GM12875 (cell line): Measurements from ENCODE around the gene SRM.
"Not testable (repeated sequence)": the region's sequence is repeated elsewhere in the genome, so short reads cannot be mapped to it uniquely, and the experiment has no call there.

Experiments
- H3K4me3 ChIP-seq: one replicate; pipeline ENCODE4 v1.5.1; 2011; ENCODE audit warnings: low read depth, low read length, control low read depth
- TF ChIP-seq, protein P1 (sequence below): IDR thresholded peaks from 2 replicates; pipeline ENCODE4 v1.5.1; 2011; ENCODE audit warnings: low read depth, mild to moderate bottlenecking, control low read depth, inconsistent platforms, low read length, moderate library complexity, borderline replicate concordance; ENCODE audit not compliant: insufficient read depth

Gene SRM

DNA sequence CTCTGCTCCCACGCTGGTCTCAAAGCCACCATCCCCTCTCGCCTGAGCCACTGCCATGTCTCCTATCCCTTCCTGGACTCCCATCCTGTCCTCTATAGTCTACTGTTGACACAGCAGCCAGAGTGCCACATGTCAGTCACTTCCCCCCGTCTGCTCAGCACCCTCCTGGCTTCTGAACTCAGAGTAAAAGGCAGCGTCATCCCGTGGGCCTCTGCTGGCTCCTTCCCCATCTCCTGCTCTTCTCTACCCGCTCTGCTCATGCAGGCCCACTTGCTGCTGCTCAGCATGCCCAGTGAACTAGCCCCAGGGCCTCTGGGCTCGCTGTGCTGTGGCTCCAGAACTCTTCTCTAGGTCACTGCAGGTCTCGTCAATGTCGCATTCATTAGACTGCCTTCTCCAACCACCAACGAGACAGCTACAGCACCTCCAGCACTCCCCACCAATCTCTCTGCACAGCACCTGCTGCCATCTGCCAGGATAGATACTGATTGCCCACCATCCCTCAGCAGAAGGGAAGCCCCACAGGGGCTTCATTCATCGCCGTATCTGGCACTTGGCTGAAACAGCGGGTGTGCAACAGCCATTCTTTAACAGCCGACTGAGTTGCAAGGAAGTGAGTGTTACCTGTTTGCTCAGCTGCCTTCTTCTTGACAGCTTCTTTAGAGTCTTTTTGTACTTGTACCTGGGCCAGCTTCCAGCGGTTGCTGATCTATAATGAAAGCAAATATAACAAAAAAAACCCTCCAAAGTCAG, 11.8 kb upstream of the SRM start:
- H3K4me3 ChIP-seq, result no peak overlapping the region
- TF ChIP-seq, protein P1, sequence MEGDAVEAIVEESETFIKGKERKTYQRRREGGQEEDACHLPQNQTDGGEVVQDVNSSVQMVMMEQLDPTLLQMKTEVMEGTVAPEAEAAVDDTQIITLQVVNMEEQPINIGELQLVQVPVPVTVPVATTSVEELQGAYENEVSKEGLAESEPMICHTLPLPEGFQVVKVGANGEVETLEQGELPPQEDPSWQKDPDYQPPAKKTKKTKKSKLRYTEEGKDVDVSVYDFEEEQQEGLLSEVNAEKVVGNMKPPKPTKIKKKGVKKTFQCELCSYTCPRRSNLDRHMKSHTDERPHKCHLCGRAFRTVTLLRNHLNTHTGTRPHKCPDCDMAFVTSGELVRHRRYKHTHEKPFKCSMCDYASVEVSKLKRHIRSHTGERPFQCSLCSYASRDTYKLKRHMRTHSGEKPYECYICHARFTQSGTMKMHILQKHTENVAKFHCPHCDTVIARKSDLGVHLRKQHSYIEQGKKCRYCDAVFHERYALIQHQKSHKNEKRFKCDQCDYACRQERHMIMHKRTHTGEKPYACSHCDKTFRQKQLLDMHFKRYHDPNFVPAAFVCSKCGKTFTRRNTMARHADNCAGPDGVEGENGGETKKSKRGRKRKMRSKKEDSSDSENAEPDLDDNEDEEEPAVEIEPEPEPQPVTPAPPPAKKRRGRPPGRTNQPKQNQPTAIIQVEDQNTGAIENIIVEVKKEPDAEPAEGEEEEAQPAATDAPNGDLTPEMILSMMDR, result no peak

DNA sequence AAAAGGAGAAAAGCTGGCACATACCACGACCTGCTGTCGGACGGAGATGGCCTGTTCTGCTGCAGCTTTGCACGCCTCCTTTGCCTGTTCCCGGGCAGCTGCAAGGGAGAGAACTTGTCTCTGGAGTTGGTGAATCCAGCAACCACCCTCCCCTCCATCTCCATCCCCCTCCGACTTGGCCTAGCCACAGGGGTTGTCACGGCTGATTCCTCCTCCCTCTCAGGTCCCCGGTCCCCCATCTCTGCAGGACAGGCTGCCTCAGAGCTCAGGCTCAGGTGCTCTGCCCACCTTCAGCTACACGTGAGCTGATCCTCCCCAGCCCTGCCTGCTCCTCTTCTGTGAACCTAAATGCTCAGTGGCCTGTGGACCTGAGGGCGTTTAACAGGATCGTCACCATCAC, 11.1 kb upstream of the SRM start:
- H3K4me3 ChIP-seq, result no peak overlapping the region
- TF ChIP-seq, protein P1, result no peak

- TF ChIP-seq, protein P1, result no peak
- no peak overlapping the region for H3K4me3 ChIP-seq
These were observed 9.0 kb upstream of the SRM start for GRCh38 chr1:11068600-11069473.

DNA sequence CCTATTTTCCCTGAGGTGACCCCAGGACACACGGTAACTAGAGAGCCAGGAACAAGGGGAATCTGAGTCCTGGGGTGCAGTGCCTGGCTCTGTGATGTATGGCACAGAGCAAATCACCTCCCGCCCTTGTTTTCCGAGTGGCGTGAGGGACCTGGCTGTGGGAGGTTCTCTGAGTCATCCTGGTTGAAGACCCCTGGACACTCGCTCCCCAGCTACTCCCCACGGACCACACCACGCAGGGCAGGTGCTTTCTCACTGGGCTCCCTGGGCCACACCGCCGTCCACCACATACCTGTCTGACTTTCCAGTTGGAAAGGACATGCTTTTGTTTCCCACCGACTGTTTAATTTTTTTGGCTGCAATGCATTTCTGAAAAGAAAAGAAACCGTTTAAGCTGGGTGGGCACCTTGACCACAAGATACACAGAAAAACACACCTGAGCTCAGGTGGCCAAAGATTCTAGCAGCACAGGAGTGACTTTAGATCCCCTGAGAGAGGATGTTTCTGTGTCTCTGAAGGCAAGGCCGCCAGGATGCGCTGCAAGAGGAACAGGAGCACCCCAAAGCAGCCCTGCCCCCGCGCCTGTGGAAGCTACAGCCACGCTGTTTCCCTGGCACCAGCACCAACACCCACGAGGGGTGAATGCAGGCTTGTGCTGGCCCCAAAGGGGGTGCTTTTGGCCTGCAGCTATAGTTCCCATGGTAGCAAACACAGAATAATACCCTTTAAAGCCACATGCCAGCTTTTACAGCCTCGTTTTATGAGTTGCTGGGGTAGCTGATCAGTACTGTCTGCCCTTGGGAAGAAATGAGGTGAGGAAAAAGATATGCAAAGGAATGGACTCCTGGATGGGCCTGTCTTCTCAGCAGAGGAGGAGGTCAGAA, 8.1 kb upstream of the SRM start:
- TF ChIP-seq, protein P1, result no peak
- H3K4me3 ChIP-seq, result no peak overlapping the region

DNA sequence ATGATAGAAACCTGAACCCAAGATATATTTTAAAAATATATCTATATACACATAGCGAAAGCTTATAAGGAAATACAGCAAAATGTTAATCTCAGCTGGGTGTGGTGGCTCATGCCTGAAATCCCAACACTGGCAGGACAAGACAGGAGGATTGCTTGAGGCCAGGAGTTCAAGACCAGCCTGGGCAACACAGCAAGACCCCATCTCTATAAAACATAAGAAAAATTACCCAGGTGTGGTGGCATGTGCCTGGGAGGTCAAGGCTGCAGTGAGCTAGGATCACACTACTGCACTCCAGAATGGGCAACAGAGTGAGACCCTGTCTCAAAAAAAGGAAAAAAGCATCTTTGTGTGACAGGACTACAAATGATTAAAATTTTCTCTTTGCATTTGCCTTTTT, 6.0 kb upstream of the SRM start:
- TF ChIP-seq, protein P1, result no peak
- H3K4me3 ChIP-seq, result no peak overlapping the region

GRCh38 chr1:11064942-11065341, 5.1 kb upstream of the SRM start:
- TF ChIP-seq, protein P1, result no peak
- H3K4me3 ChIP-seq, result no peak overlapping the region

GRCh38 chr1:11063937-11064537, 4.2 kb upstream of the SRM start:
- H3K4me3 ChIP-seq, result not testable (repeated sequence)
